GM18511 (cell line): ENCODE results near the gene ACLY.
"Not testable (repeated sequence)": the region's sequence is repeated elsewhere in the genome, so short reads cannot be mapped to it uniquely, and the experiment has no call there.

Source experiments
- ATAC-seq: cut with Tn5 transposase; IDR thresholded peaks from one replicate; pipeline ENCODE4 v1.9.1; 2021; ENCODE audit warnings: mild to moderate bottlenecking, moderate library complexity; ENCODE audit not compliant: unreplicated experiment

Gene ACLY

GRCh38 chr17:41912925-41913324 is 5.8 kb downstream of the ACLY start:
- ATAC-seq, result no peak

DNA sequence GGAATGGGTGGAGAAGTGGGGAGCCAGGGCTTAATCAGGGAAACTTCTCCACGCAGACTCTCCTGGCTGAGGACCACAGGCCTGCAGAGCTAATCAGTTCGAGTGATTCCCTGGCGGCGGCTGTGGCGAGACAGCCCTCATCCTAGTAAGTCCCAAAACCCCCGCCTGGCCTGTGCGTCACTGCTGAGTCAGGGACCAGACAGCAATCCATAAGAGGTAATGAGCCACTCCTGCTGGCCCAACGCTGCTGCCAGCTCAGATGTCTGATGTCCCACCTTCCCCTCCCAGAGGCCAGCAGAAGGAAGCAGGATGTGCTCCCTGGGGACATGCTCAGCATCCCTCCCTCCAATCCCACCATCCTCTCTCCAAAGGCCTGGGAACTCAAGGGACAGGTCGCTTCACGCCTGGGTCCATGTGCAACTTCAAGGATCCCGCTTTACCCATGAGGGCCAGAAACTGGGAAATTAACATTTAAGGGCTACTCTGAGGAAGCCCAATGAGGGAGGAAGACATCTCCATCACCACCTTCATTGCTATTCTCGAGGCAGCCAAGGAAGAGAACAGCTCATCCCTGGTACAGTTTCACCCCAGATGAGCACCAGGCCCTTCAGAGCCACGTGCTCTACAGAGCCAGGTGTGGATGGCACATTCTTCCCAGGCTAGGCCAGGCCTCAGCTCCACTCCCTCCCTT is 7.9 kb downstream of the ACLY start:
- no peak for ATAC-seq

DNA sequence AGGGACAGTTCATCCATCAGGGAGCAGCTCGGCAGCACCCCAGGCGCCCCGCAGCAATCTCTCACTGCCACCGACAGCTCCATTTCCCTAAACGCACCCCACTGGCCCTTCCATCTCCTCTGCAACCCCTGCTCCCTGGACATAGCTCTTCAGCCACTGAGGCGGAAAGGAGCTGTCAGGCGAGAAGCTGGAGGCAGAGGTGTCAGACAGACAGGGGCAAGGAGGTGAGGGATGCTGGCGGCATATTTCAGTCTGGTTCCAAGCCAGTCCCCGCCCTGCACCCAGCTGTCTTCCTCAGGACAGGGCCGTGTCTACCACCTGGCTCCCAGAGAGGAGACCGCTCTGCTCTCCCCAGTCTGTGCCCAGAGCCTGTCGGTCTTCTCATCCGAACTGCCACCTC is 9.7 kb downstream of the ACLY start:
- no peak for ATAC-seq

DNA sequence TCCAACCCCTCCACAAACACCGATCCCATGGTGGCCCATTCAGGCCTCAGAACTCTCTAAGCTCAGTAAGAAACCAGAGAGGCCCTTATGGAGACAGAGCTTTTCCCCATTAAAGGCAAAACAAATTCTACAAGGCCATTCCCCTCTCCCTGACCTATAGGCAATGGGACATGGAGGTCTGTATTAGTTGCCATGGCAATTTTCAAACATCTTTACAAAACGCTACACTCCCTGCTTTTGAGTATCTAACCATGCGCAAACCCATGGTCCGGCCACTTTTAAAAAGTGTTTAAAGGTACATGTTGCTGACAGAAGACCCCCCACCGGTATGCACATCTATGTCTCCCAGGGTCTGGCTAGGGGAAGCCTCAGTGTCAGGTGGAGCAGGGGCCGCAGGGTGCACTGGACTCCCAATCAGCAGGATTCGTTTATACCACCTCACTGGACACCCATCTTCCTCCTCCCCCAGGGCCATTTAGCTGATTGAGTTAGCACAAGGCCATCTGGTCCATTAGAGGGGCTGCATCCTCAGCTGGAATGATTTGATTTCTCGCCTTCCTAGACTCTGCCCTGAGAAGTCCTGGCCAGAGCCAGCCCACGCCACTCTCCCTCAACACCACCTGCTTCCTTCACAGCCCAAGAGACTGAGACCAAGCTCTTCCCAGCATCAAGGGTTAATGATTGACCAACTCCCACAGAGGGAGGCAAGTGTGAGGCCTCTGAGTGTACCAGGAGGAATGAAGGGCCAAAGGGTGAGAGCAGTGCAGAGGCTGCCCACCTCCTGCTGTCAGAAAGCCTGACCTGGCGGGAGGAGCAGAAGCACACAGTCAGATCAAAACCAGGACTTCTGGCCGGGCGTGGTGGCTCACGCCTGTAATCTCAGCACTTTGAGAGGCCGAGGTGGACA is 10.9 kb downstream of the ACLY start:
- ATAC-seq, result no peak

GRCh38 chr17:41907185-41907556 is 11.6 kb downstream of the ACLY start:
- no peak for ATAC-seq

DNA sequence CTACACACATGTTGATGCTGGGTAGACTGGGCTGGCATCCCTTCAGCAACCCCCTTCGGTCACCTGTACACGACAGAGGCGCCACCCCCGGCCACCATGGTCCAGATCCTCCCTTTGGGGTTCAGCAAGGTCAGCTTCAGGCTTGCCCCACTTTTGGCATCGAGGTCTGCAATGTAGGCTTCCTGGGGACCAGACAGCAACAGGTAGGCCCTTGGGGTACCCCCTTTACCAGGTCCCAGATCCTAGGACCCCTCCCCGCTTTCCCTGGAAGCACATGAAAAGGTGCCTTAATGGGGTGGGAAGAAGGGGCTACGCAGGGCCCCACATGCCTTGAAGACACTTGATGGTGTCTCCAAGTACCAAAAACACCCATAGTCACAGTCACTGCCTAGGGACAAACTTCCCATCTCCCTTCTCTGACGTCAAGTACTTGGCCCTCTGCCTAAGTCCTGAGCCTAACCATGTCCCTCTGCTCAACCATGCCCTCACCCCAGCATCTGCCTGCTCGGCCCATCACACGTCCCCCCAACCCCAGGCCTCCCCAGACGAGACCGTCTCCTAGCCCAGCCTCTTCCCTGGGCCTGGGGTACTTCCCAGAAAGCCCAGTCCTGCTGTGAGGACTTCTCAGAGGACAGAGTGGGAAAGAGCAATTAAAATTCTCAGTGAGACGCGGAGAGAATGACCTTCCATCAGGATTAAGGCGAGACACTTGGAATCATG is 12.1 kb downstream of the ACLY start:
- no peak for ATAC-seq

- no peak for ATAC-seq
Measured at GRCh38 chr17:41905172-41905571, 13.6 kb downstream of the ACLY start.

- ATAC-seq, result no peak
Measured at GRCh38 chr17:41904242-41904841, 14.4 kb downstream of the ACLY start.

GRCh38 chr17:41901646-41902045 is 17.1 kb downstream of the ACLY start:
- no peak for ATAC-seq

DNA sequence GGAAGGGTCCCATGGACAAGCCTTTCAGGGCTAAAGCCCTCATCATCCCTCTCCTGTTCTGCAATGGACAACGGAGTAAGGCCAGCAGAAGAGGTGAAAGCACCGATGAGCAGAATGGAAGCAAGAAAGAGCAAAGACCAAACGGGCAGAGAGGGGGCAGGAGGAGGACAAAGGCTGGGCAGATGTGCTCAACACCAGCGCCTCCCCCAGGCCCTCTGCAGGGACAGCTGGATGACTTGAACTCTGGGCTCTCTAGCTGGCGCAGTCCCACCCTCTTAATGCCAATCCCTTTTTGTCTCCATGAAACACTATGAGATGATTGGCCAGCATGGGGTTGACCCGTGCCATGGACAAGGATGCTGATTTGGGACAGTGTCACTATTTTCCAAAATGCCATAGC is 22.0 kb downstream of the ACLY start:
- no peak for ATAC-seq

DNA sequence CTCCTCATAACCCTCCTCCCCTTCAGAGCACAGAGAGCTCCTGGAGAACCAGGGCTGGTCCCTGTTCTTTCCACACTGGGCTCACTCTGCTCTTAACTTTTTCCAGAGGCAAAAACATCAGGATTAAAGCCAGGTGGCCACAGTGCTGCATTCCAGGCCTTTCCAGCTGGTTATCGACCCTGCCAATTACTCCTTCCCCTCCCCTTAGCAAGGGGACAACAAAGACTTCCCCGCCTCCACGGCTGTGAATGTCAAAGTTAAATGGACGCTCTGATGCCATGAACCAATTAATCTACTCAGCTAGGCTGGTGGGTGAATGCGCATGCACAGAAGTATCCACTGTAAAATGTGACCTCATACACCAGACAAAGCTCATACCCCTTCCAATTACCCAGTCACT is 23.1 kb downstream of the ACLY start:
- ATAC-seq, result no peak

DNA sequence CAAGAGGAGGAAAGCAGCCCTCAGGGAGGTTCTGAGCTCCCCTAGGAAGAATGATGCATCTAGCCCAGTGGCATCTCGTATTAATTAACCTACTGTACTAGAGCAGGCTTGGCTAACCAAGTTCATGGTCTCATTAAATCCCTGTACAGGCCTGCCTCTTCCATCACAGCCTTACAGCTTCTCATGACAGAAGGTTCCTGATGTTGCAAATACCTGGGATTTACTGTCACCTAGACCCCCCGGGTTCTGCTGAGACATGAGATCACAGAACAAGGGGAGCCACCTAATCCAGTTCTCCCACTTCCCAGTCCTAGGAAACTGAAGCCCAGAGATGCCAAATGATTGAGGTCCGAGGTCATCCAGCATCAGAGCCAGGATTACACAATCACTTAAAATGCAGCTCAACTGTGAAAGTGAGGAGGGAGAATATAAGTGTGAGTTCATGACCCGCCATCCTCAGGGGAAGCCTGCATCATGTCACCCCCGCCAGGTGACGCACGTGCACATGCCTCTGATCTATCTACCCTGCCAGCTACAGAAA is 23.9 kb downstream of the ACLY start:
- ATAC-seq, result no peak

- no peak for ATAC-seq
Measured at GRCh38 chr17:41893384-41893783, 25.4 kb downstream of the ACLY start.

DNA sequence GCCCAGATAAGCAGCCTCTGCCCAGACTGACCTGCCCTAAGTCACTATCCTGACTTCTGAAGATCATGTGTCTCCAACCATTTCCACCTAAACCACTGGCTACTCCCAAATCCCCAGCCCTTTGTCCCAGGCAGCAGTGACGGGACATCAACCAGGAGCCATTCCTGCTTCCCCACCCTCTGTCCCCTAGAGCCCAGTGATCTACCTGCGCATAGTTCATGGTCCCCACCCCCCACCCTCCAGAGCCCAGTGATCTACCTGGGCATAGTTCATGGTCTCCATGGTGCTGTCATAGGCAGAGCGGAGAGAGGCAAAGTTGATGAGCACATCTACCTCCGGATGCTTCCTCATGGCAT is 26.8 kb downstream of the ACLY start:
- no peak for ATAC-seq

- no peak for ATAC-seq
Measured at GRCh38 chr17:41891135-41892020, 27.4 kb downstream of the ACLY start.

- no peak for ATAC-seq
Measured at GRCh38 chr17:41888332-41888965, 30.3 kb downstream of the ACLY start.

DNA sequence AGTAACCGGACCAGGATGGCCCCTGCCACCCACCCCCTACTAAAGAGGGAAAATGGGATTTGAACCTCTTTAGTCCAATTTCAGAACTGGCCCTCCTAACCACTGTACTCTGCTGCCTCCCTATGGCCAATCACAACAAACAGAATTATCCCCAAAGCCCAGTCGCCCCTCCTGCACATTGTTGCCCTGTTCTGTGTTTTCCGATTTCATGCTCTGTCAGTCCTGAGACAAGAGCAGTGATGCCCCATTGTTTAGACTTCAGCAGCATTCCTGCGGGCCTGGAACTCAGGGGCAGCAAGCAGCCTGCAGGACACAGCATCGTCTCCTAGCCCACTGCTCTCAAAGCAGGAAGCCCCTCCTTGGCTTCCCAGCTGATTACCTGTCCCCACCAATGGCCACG is 33.0 kb downstream of the ACLY start:
- ATAC-seq, result no peak

- ATAC-seq, result no peak
Measured at GRCh38 chr17:41882756-41883155, 36.0 kb downstream of the ACLY start.

DNA sequence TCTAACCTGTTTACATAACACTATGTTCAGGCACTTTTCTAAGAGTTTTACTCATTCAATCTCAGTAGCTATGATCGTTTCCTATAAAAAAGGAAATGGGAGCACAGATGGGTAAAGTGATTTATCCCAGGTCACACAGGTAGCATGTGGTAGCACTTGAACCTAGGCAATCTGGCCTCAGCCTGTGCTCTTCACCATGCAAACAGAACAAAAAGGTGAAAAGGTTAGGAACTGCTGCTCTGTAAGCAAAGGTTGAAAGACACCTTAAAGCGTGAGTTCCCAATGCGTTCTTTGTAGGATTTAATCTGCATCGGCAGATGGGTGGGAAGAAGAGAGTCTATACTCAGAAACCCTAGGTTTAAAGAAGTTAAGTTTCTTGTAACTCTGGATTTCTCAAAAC is 38.6 kb downstream of the ACLY start:
- ATAC-seq, result no peak

GRCh38 chr17:41874293-41874670 is 44.5 kb downstream of the ACLY start:
- not testable (repeated sequence) for ATAC-seq
